ENCODE data around the gene TTLL7.
"Not testable (repeated sequence)": the region's sequence is repeated elsewhere in the genome, so short reads cannot be mapped to it uniquely, and the experiment has no call there.

TTLL7 gene

GRCh38 chr1:83996621-83997020, 2.3 kb downstream of the TTLL7 start:
- DNase-seq (ENCODE audit: low spot score): no peak

DNA sequence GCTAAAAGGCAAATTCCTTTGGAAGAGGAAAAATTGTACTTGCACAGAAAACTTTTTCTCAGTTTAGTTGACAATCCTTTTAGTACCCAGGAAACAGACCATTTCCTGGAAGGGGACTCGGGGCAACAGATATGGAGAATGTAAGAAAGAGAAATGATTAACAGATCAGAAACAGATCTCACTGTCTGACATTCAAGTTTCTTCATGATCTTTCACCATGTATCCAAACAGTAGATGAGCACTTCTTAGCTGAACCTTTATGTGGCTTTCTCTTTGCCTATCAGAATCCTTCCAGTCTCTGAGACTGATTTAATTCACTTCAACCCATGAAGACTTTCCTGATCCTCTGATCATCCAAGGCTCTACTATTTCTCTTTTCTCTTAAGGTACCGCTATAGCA, 2.7 kb downstream of the TTLL7 start:
- no peak for DNase-seq (ENCODE audit: low spot score)

- no peak for DNase-seq (ENCODE audit: low spot score)
Measured at GRCh38 chr1:83995649-83996048, 3.3 kb downstream of the TTLL7 start.

GRCh38 chr1:83994111-83994510, 4.8 kb downstream of the TTLL7 start:
- no peak for DNase-seq (ENCODE audit: low spot score)

GRCh38 chr1:83990734-83991133, 8.2 kb downstream of the TTLL7 start:
- no peak for DNase-seq (ENCODE audit: low spot score)

DNA sequence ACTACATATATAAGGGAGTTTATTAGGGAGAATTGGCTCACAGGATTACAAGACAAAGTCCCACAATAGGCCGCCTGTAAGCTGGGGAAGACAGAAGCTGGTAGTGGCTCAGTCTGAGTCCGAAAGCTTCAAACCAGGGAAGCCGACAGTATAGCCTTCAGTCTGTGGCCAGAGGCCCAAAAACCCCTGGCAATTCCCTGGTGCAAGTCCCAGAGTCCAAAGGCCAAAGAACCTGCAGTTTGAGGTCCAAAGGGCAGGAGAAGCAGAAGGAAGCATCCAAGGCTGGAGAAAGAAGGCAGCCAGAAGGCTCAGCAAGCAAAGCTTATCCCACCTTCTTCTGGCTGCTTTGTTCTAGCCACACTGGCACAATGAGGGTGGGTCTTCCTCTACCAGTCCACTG, 13.9 kb downstream of the TTLL7 start:
- DNase-seq (ENCODE audit: low spot score): no peak

DNA sequence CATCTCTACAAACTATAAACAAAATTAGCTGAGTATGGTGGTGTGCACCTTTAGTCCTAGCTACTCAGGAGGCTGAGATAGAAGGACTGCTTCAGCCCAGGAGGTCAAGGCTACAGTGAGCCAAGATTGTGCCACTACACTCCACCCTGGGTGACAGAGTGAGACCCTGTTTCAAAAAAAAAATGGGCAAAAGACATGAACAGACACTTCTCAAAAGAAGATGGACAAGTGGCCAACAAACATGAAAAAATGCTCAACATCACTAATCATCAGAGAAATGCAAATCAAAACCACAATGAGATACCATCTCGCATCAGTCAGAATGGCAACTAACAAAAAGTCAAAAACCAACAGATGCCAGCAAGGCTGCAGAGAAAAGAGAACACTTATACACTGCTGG, 15.0 kb downstream of the TTLL7 start:
- not testable (repeated sequence) for DNase-seq (ENCODE audit: low spot score)

GRCh38 chr1:83978056-83978455, 20.9 kb downstream of the TTLL7 start:
- DNase-seq (ENCODE audit: low spot score): no peak

DNA sequence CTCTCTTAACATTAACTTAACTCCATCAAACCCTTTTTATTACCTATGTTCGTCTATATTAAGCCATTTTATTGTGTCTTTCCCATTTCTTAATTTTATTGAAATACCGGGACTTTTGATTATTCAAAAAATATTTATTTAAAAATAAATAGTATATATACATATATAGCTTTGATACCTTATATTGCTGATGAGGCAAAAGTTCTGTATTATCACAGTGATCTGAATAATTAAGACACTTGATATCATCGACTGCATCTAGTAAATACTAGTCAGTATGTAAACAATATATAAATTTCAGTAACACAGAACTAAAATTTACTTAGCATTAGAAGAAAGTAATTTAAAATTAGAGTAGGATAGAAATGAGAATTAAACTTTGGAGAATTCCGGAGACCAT, 22.0 kb downstream of the TTLL7 start:
- DNase-seq (ENCODE audit: low spot score): no peak

DNA sequence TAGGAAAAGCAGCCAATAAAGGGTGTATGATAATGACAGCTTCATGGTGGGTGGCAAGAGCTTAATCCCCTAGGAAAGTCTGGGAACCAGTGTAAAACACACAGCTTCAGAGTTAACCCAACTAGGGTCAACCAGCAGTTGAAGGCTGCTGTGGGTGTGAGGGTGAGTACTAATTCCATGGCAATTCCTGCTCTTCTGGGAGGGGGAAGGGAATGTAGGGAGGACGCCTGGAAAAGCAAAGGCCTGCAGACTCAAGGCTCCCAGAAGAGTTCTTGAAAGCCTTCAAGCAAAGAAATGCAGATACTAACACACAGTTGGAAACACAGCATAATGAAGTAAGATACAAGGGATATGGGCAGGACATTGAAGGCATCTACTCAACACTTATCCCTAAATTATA, 28.1 kb downstream of the TTLL7 start:
- DNase-seq (ENCODE audit: low spot score): no peak

GRCh38 chr1:83970114-83970513, 28.8 kb downstream of the TTLL7 start:
- no peak for DNase-seq (ENCODE audit: low spot score)

DNA sequence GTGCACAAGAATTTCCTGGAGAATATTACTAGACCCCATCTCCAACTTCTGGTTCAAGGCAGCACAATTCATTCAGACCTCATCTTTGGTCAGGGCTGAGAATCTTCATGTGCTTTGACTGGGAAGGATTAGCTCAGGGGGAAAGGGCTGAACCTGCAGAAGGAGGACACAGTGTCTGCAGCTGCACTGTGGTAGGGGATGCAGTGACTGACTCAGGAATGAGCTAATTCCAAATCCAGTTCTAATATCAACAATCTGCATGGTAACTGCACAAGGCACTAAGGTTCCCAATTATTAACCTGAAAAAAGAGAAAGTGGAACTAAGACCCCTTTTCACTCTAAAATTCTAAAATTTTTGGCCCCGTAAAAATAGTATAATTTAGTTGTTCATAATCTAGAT, 31.6 kb downstream of the TTLL7 start:
- no peak for DNase-seq (ENCODE audit: low spot score)

GRCh38 chr1:83964153-83964552, 34.8 kb downstream of the TTLL7 start:
- no peak for DNase-seq (ENCODE audit: low spot score)

GRCh38 chr1:83961571-83962295, 37.2 kb downstream of the TTLL7 start:
- no peak for DNase-seq (ENCODE audit: low spot score)

DNA sequence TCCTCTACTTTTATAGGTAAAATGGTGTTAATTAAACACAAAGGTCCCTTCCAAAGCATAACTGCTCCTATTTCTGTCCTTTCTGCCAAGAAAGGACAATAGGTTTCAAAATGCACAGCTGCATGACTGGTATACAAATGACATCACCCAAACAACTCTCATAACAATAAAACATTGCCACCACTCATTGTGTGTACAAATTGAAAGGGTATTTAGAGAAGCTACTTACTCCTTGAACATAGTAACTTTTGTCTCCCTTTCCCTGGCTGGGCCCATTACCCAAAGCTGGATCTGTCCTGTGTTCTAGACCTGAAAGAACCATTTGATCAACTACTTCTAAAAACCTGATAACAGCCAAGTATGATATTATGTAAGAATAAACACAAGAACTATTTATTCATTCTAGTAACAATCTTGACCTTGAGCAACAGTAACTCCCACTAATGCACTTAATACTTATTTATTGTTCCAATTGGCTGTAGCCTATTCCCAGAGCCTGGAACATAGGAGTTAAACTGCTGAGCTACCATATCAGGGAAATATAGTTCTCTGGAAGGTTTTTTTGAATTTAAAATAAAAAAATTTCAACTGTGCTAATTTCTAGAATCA, 38.2 kb downstream of the TTLL7 start:
- no peak for DNase-seq (ENCODE audit: low spot score)

DNA sequence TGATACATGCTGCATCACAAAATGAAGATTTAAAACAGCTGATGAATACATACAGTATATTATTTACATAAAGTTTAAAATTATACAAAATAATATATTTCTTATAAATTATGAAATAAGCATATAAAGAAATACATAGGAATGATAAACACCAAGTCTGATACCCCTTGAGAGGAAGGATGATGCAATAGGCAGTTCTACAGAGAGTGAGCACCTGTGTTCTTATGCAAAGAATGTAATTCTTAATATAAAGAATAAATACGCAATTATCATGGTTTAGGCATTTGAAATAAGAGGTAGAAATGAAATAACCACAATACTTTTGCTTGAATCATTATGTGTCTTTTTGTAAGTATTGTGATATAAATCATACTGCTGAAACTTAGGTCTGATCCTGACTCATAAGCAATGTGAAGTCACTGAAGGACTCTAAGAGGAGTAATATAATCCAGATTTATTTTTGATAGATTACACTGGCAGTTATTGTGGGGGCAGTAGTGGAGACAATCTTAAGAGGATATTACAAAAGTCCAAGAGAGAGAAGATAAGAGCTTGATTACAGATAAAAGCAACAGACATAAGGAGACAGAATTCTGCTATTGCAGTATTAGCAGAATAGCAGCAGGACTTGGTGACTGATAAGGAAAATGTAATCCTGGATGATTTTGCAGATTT, 39.0 kb downstream of the TTLL7 start:
- no peak for DNase-seq (ENCODE audit: low spot score)

GRCh38 chr1:83958704-83959103, 40.2 kb downstream of the TTLL7 start:
- no peak for DNase-seq (ENCODE audit: low spot score)

- DNase-seq (ENCODE audit: low spot score): no peak
Measured at GRCh38 chr1:83954166-83954823, 44.6 kb downstream of the TTLL7 start.

DNA sequence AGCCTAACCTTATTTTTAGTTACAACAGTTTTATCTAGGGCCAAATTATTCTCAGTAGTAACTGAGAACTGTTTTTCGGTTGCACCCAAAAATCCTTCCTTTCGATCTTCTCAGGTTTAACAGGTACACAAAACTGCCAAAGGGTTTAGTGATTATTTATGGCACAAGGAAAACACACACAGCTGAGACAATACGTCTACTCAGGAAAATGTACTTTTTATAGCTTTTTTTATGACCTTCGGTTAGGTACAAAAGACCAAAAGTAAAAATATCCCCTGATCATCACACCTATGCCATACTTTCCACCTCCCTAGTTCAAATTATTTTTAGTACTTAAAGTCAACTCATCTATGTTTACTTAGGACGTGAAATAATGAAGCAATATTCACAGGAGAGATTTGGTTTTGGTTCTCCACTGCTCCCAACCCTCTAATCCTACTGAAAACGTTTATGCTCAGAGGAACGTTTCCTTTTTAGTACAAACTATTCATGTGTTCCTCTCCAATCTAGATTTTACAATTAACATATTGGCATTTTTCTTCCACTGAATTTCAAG, 48.7 kb downstream of the TTLL7 start:
- peak; percentile 9 for DNase-seq (ENCODE audit: low spot score)

DNA sequence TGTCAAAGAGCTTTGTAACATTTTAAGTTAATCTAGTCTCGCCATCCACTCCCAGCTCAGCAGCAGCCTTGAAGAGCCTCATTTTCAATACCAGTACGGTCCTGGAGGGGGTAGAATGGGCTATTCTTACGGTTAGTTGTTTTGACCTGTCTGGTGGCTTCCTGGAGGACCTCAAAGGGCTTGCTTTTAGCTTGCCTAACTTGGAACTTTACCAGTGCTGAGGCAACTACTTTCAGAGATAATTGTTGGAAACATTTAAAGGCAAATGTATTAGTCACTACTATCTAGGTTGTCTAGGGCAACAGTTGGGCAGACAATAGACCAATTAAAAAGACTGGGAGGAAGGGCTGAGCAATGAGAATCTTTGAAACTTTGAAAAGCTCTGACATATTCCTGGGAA, 56.0 kb downstream of the TTLL7 start:
- DNase-seq (ENCODE audit: low spot score): no peak

DNA sequence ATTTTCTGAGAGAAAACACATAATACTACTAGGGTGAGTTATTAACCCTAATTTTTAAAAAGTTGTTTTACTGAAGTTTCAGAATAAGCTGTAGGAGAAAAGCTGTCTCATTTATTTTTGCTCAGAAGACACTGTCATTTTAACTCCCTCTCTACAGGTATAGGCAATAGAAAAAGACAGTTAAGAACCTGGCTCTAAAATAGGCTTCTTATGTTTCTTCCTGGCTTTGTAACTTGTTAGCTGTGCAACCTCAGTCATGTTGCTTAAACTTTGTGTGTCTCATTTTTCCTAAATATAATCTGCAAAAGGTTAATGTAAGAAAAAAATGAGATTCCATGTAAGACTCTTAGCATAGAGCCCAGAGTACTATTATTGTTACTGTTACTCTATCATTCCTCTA, 64.4 kb downstream of the TTLL7 start:
- no peak for DNase-seq (ENCODE audit: low spot score)

DNA sequence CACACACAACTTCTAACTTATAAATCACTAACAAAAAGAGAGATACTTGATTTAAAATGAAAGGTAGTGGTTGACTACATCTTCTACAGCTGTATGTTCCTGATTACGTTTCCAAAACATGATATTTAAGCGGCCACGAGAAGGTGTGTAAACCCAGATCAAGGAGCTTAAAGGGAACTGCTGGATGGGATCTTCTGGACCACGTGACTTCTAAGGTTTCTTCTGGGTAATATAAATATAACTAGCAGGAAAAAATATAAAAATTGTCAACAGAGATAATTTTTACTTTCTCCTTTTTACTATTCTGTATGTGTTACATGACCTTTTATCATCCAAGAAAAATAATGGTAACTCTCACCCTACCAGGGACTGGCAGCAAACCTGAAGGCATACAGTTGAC, 66.2 kb downstream of the TTLL7 start:
- DNase-seq (ENCODE audit: low spot score): no peak

DNA sequence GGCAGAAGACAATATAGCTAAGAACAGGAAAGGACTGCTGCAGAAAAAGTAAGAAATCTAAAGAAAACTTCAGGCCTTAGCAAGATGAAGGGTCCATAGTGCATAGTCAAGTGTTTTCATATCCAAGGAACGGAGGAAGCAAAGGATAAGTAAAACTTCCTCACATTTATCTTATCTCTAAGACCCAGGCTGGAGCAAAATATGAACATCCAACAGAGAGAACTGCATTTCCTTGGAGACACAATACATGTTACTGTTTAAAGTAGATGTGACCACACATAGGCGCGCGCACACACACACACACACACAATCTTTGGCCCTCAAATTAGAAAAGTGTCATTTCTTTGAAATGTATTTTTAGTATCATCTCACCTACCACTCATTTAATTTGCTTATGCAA, 66.7 kb downstream of the TTLL7 start:
- no peak for DNase-seq (ENCODE audit: low spot score)
